ENCODE data around the gene HPN. TPM values are rescaled to one million over a fixed set of nuclear protein-coding genes. Genes with fewer than 3 reads are reported as not detected.

HPN gene
- total and polyA plus RNA-seq, 2 of the 13 experiments (the other 11 are each of a cell fraction or from before 2014, with no cell fraction given) = 46.7 to 261 TPM

DNA sequence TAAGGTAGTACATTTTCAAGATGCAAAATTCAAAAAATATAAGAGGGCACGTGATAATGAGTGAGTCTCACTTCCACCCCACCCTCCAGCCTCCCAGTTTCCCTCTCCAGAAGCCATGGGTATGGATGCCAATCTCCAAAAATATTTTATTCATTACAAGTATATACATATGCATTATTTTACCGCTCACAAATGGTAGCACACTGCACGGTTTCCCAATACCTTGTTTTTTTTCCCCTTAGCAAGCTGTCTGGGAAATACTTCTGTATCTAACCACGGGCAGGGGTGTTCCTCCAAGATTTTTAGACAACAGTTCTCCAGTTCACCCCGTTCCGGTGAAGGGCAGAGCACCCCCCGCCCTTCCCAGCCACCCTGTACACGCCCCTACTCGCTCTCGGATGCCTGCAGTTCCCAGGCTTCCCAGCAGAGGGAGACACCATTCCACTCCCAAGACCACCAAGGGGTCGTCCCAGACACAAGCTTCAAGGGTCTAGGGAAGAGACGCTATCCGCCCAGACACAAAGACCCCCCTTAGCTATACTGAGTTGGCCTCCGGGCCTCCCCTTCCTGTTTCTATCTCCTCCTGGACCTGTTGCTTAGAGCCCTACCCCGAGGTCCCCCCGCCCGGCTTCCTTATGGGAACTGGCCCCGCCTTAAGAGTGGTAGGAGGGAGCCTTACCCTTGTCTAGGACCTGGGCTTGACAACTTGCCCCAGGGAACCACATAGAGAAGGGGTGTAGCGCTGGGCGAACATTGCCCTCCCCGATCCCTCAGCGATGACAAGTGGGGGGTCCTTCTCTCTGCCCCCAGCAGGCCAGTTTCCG is 73.0 kb downstream of the HPN start (continued):
- TF ChIP-seq, protein P1, sequence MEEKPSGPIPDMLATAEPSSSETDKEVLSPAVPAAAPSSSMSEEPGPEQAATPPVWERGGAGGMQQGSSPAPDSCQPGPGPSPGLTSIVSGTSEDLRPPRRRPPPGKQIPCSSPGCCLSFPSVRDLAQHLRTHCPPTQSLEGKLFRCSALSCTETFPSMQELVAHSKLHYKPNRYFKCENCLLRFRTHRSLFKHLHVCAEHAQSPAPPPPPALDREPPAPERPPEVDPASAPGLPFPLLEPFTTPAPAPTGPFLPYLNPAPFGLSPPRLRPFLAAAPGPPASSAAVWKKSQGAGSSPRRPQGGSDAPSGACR (CRISPR knock-in tag; IDR thresholded peaks at IDR 0.05) = 0 out of 2 replicates have a peak, but pooled peaks have one; percentile 39
- TF ChIP-seq ZNF501 (CRISPR knock-in tag; IDR thresholded peaks at IDR 0.05) = peak; percentile 66; the same call in 1 of the 2 replicates
- TF ChIP-seq, protein P2, sequence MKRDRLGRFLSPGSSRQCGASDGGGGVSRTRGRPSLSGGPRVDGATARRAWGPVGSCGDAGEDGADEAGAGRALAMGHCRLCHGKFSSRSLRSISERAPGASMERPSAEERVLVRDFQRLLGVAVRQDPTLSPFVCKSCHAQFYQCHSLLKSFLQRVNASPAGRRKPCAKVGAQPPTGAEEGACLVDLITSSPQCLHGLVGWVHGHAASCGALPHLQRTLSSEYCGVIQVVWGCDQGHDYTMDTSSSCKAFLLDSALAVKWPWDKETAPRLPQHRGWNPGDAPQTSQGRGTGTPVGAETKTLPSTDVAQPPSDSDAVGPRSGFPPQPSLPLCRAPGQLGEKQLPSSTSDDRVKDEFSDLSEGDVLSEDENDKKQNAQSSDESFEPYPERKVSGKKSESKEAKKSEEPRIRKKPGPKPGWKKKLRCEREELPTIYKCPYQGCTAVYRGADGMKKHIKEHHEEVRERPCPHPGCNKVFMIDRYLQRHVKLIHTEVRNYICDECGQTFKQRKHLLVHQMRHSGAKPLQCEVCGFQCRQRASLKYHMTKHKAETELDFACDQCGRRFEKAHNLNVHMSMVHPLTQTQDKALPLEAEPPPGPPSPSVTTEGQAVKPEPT (CRISPR knock-in tag; IDR thresholded peaks at IDR 0.05; ENCODE audit: low read depth) = 0 out of 2 replicates have a peak, but pooled peaks have one; percentile 17
- no peak for TF ChIP-seq ZNF772 (CRISPR knock-in tag; IDR thresholded peaks at IDR 0.05)
- no peak for TF ChIP-seq ASH2L (IDR thresholded peaks at IDR 0.05; ENCODE audit: insufficient read length, low read depth, low read length)
- TF ChIP-seq STAG1 (CRISPR knock-in tag; IDR thresholded peaks at IDR 0.05) = peak; percentile 84
- peak; percentile 62; the same call in 1 of the 2 replicates for TF ChIP-seq ZNF598 (CRISPR knock-in tag; IDR thresholded peaks at IDR 0.05; ENCODE audit: borderline replicate concordance)
- TF ChIP-seq MED13 (CRISPR knock-in tag; IDR thresholded peaks at IDR 0.05) = no peak
- TF ChIP-seq FOXK1 (CRISPR knock-in tag; IDR thresholded peaks at IDR 0.05; ENCODE audit: borderline replicate concordance, low read depth) = no peak
- no peak for TF ChIP-seq HCFC1 (IDR thresholded peaks at IDR 0.05; ENCODE audit: low read depth, low read length)
- no peak for TF ChIP-seq ZBTB44 (CRISPR knock-in tag; IDR thresholded peaks at IDR 0.05)
- no peak for TF ChIP-seq PLRG1 (conservative IDR thresholded peaks at IDR 0.05)
- TF ChIP-seq ZNF234 (CRISPR knock-in tag; conservative IDR thresholded peaks at IDR 0.05) = no peak
- no peak for TF ChIP-seq E2F1 (CRISPR knock-in tag; IDR thresholded peaks at IDR 0.05)
- TF ChIP-seq PAF1 (CRISPR knock-in tag; IDR thresholded peaks at IDR 0.05) = no peak
- no peak for TF ChIP-seq ZNF644 (CRISPR knock-in tag; IDR thresholded peaks at IDR 0.05; ENCODE audit: low read depth)
- TF ChIP-seq ARNTL (CRISPR knock-in tag; IDR thresholded peaks at IDR 0.05) = no peak
- TF ChIP-seq, protein P3, sequence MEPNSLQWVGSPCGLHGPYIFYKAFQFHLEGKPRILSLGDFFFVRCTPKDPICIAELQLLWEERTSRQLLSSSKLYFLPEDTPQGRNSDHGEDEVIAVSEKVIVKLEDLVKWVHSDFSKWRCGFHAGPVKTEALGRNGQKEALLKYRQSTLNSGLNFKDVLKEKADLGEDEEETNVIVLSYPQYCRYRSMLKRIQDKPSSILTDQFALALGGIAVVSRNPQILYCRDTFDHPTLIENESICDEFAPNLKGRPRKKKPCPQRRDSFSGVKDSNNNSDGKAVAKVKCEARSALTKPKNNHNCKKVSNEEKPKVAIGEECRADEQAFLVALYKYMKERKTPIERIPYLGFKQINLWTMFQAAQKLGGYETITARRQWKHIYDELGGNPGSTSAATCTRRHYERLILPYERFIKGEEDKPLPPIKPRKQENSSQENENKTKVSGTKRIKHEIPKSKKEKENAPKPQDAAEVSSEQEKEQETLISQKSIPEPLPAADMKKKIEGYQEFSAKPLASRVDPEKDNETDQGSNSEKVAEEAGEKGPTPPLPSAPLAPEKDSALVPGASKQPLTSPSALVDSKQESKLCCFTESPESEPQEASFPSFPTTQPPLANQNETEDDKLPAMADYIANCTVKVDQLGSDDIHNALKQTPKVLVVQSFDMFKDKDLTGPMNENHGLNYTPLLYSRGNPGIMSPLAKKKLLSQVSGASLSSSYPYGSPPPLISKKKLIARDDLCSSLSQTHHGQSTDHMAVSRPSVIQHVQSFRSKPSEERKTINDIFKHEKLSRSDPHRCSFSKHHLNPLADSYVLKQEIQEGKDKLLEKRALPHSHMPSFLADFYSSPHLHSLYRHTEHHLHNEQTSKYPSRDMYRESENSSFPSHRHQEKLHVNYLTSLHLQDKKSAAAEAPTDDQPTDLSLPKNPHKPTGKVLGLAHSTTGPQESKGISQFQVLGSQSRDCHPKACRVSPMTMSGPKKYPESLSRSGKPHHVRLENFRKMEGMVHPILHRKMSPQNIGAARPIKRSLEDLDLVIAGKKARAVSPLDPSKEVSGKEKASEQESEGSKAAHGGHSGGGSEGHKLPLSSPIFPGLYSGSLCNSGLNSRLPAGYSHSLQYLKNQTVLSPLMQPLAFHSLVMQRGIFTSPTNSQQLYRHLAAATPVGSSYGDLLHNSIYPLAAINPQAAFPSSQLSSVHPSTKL (CRISPR knock-in tag; IDR thresholded peaks at IDR 0.05) = 0 out of 2 replicates have a peak, but pooled peaks have one; percentile 23
- 0 out of 2 replicates have a peak, but pooled peaks have one; percentile 23 for TF ChIP-seq ZNF614 (CRISPR knock-in tag; IDR thresholded peaks at IDR 0.05; ENCODE audit: borderline replicate concordance)
- TF ChIP-seq RXRB (CRISPR knock-in tag; IDR thresholded peaks at IDR 0.05; ENCODE audit: borderline replicate concordance) = peak; percentile 48; the same call in 1 of the 2 replicates
- peak; percentile 69 for TF ChIP-seq RAD21 (CRISPR knock-in tag; IDR thresholded peaks at IDR 0.05)
